ENCODE data around the gene KCNJ15. TPM values are rescaled to one million over a fixed set of nuclear protein-coding genes. Genes with fewer than 3 reads are reported as not detected.

The KCNJ15 gene
- total RNA-seq, 1 donor from 2014 or later: 0.51 TPM

- peak; percentile 16 to 67 for DNase-seq (ENCODE audit: low read depth in 2 of 2)
These were observed 95.9 kb downstream of the KCNJ15 start for GRCh38 chr21:38352536-38353219.

- no peak for DNase-seq (ENCODE audit: low read depth in 2 of 2)
These were observed 97.4 kb downstream of the KCNJ15 start for GRCh38 chr21:38354231-38354630.

GRCh38 chr21:38354746-38355145 is 98.0 kb downstream of the KCNJ15 start:
- no peak for DNase-seq (ENCODE audit: low read depth in 2 of 2)

GRCh38 chr21:38355353-38355752 is 98.6 kb downstream of the KCNJ15 start:
- no peak for DNase-seq (ENCODE audit: low read depth in 2 of 2)

- peak; percentile 20 to 62 for DNase-seq (ENCODE audit: low read depth in 2 of 2)
These were observed 99.4 kb downstream of the KCNJ15 start for GRCh38 chr21:38355992-38356781.

Other genes starting within 250 kb of the KCNJ15 start
- 41.0 and 70.4 TPM in 2 replicates for gene ERG, start 241.5 kb downstream of the KCNJ15 start, total RNA-seq